Measurements from ENCODE around the gene FILIP1L. TPM values are rescaled to one million over a fixed set of nuclear protein-coding genes. Genes with fewer than 3 reads are reported as not detected.

FILIP1L gene
- total RNA-seq, 3 donors from 2014 or later = 19.8 to 23.7 (median 23.3) TPM

GRCh38 chr3:100004931-100005330, 109.4 kb downstream of the FILIP1L start:
- no peak for DNase-seq (ENCODE audit: low spot score in 2 of 2)
- no peaks in the 10 kb centered on the region for H3K9me3 ChIP-seq
- H3K4me3 ChIP-seq = no peak overlapping the region
- H3K27ac ChIP-seq = peak overlapping the region in 1 of 2 donors; percentile 34
- H3K4me1 ChIP-seq = no peaks in the 10 kb centered on the region
- no peaks in the 10 kb centered on the region for H3K27me3 ChIP-seq
- intact Hi-C loops (cut with DNase I; ENCODE audit: low total_unique reads) = loop anchor here (10.0 kb wide), 1 partner anchor 90 kb away; no protein-coding TSS in a partner anchor
- H3K36me3 ChIP-seq = no peaks in the 10 kb centered on the region
- TF ChIP-seq POLR2A (IDR thresholded peaks at IDR 0.05) (no peak), CTCF (IDR thresholded peaks at IDR 0.05) (no peak), POLR2AphosphoS5 (IDR thresholded peaks at IDR 0.05) (no peak)

GRCh38 chr3:100003609-100004503, 110.4 kb downstream of the FILIP1L start:
- H3K4me3 ChIP-seq = no peak overlapping the region
- no peak for DNase-seq (ENCODE audit: low spot score in 2 of 2)
- no peak for TF ChIP-seq CTCF (IDR thresholded peaks at IDR 0.05)
- no peak for TF ChIP-seq POLR2AphosphoS5 (IDR thresholded peaks at IDR 0.05)
- no peak for TF ChIP-seq POLR2A (IDR thresholded peaks at IDR 0.05)
- H3K4me1 ChIP-seq = no peaks in the 10 kb centered on the region
- H3K36me3 ChIP-seq = no peaks in the 10 kb centered on the region
- no peaks in the 10 kb centered on the region for H3K27me3 ChIP-seq
- H3K27ac ChIP-seq = peak overlapping the region; percentile 41 to 54
- intact Hi-C loops (cut with DNase I; ENCODE audit: low total_unique reads) = loop anchor here (10.0 kb wide), 1 partner anchor 91 kb away; no protein-coding TSS in a partner anchor
- no peaks in the 10 kb centered on the region for H3K9me3 ChIP-seq

- Histone ChIP-seq H3K4me3 (no peak overlapping the region), H3K27me3 (no peaks in the 10 kb centered on the region), H3K9me3 (no peaks in the 10 kb centered on the region), H3K4me1 (no peaks in the 10 kb centered on the region), H3K36me3 (no peaks in the 10 kb centered on the region), H3K27ac (peak overlapping the region; percentile 41 to 54)
- intact Hi-C loops (cut with DNase I; ENCODE audit: low total_unique reads) = loop anchor here (10.0 kb wide), 1 partner anchor 92 kb away; no protein-coding TSS in a partner anchor
- no peak for TF ChIP-seq CTCF (IDR thresholded peaks at IDR 0.05)
- TF ChIP-seq POLR2A (IDR thresholded peaks at IDR 0.05) = no peak
- TF ChIP-seq POLR2AphosphoS5 (IDR thresholded peaks at IDR 0.05) = peak in 2 of 3 donors; percentile 16 to 22
- DNase-seq (ENCODE audit: low spot score in 2 of 2) = peak in 1 of 2 donors; percentile 34
Measured at GRCh38 chr3:100002599-100003350, 111.5 kb downstream of the FILIP1L start.

- Histone ChIP-seq H3K9me3 (no peaks in the 10 kb centered on the region), H3K36me3 (no peaks in the 10 kb centered on the region), H3K27ac (peak overlapping the region; percentile 6 to 54), H3K4me1 (no peaks in the 10 kb centered on the region), H3K4me3 (no peak overlapping the region), H3K27me3 (no peaks in the 10 kb centered on the region)
- intact Hi-C loops (cut with DNase I; ENCODE audit: low total_unique reads) = loop anchor here (10.0 kb wide), 1 partner anchor 93 kb away; no protein-coding TSS in a partner anchor
- no peak for DNase-seq (ENCODE audit: low spot score in 2 of 2)
- no peak for TF ChIP-seq CTCF (IDR thresholded peaks at IDR 0.05)
- TF ChIP-seq POLR2AphosphoS5 (IDR thresholded peaks at IDR 0.05) = no peak
- TF ChIP-seq POLR2A (IDR thresholded peaks at IDR 0.05) = no peak
Measured at GRCh38 chr3:100001526-100002270, 112.6 kb downstream of the FILIP1L start.

All from breast epithelium (tissue), 4 donors.